ENCODE results near the gene TSPAN1. TPM values are rescaled to one million over a fixed set of nuclear protein-coding genes. Genes with fewer than 3 reads are reported as not detected.

Gene TSPAN1
- total RNA-seq, 1 donor from 2014 or later, result 1.1 TPM

Other genes starting within 250 kb of the TSPAN1 start
- 22.6 TPM for gene PIK3R3, start 42.5 kb upstream of the TSPAN1 start, total RNA-seq
- gene P3R3URF, start 1.4 kb downstream of the TSPAN1 start, total RNA-seq, result not detected
- gene POMGNT1, start 23.3 kb downstream of the TSPAN1 start, total RNA-seq, result 129 TPM
- 6.0 TPM for gene LURAP1, start 28.2 kb downstream of the TSPAN1 start, total RNA-seq
- gene RAD54L, start 72.7 kb downstream of the TSPAN1 start, total RNA-seq, result 0.73 TPM
- gene LRRC41, start 128.5 kb downstream of the TSPAN1 start, total RNA-seq, result 35.8 TPM
- gene UQCRH, start 128.6 kb downstream of the TSPAN1 start, total RNA-seq, result 1,208 TPM
- 14.0 TPM for gene NSUN4, start 165.7 kb downstream of the TSPAN1 start, total RNA-seq
- 5.5 TPM for gene FAAH, start 219.2 kb downstream of the TSPAN1 start, total RNA-seq